HUES64 (cell line): Measurements from ENCODE around the gene COLGALT1.

Experiments
- H3K27ac ChIP-seq: 2 replicates; pipeline ENCODE4 v1.7.0; 2013; ENCODE audit warnings: low read depth, low read length, inconsistent platforms
- H3K27me3 ChIP-seq: 2 replicates; pipeline ENCODE4 v1.6.1; 2013; ENCODE audit warnings: mild to moderate bottlenecking, low read length; ENCODE audit not compliant: insufficient read depth
- H3K36me3 ChIP-seq: 2 replicates; pipeline ENCODE4 v1.6.1; 2013; ENCODE audit warnings: mild to moderate bottlenecking, low read length; ENCODE audit not compliant: insufficient read depth
- H3K4me1 ChIP-seq: 2 replicates; pipeline ENCODE4 v1.6.1; 2013; ENCODE audit warnings: mild to moderate bottlenecking, low read length, moderate library complexity; ENCODE audit not compliant: insufficient read depth
- H3K4me3 ChIP-seq: 2 replicates; pipeline ENCODE4 v1.5.1; 2013; ENCODE audit warnings: mild to moderate bottlenecking, low read length, moderate library complexity
- H3K9ac ChIP-seq: 2 replicates; pipeline ENCODE4 v1.6.1; 2013; ENCODE audit warnings: mild to moderate bottlenecking, low read depth, low read length
- H3K9me3 ChIP-seq: 2 replicates; pipeline ENCODE4 v1.6.1; 2013; ENCODE audit warnings: low read depth, low read length; ENCODE audit not compliant: insufficient read depth
- WGBS: fragments of 150-250, 120-280 bp; methylation state at CpG from one replicate; pipeline ENCODE4 v1.1.7; 2013; ENCODE audit warnings: missing lambda C conversion rate; 5-methylcytosine and 5-hydroxymethylcytosine counted together

The COLGALT1 gene

GRCh38 chr19:17615889-17616685, 60.6 kb downstream of the COLGALT1 start:
- Histone ChIP-seq H3K9ac (no peak overlapping the region), H3K36me3 (peaks cover 11% of the 10 kb centered on the region; the same call in 1 of the 2 replicates), H3K4me3 (peak overlapping the region; percentile 51), H3K9me3 (no peaks in the 10 kb centered on the region), H3K27ac (peak overlapping the region; percentile 58; the same call in 1 of the 2 replicates), H3K4me1 (no peaks in the 10 kb centered on the region), H3K27me3 (no peaks in the 10 kb centered on the region)
- WGBS = 50% methylated on average over 27 of the region's 27 CpGs

GRCh38 chr19:17616686-17616960, 61.2 kb downstream of the COLGALT1 start:
- Histone ChIP-seq H3K4me1 (no peaks in the 10 kb centered on the region), H3K9ac (no peak overlapping the region), H3K27ac (peak overlapping the region; percentile 58; the same call in 1 of the 2 replicates), H3K36me3 (peaks cover 10% of the 10 kb centered on the region), H3K27me3 (no peaks in the 10 kb centered on the region), H3K9me3 (no peaks in the 10 kb centered on the region), H3K4me3 (peak overlapping the region; percentile 51)
- WGBS = 40% methylated on average over 10 of the region's 11 CpGs

- Histone ChIP-seq H3K36me3 (peaks cover 13% of the 10 kb centered on the region; the same call in 1 of the 2 replicates), H3K4me1 (no peaks in the 10 kb centered on the region), H3K27me3 (no peaks in the 10 kb centered on the region), H3K9me3 (no peaks in the 10 kb centered on the region), H3K4me3 (peak overlapping the region; percentile 51), H3K9ac (no peak overlapping the region), H3K27ac (peak overlapping the region; percentile 58; the same call in 1 of the 2 replicates)
- WGBS = 71% methylated on average over 27 of the region's 28 CpGs
Measured at GRCh38 chr19:17616961-17617806, 61.7 kb downstream of the COLGALT1 start.

GRCh38 chr19:17617807-17618192, 62.4 kb downstream of the COLGALT1 start:
- Histone ChIP-seq H3K36me3 (peaks cover 14% of the 10 kb centered on the region; the same call in 1 of the 2 replicates), H3K27me3 (no peaks in the 10 kb centered on the region)
- WGBS = 86% methylated on average over 7 of the region's 7 CpGs

GRCh38 chr19:17618281-17618903, 62.9 kb downstream of the COLGALT1 start:
- H3K27me3 ChIP-seq = no peaks in the 10 kb centered on the region
- no peaks in the 10 kb centered on the region for H3K9me3 ChIP-seq
- H3K4me1 ChIP-seq = no peaks in the 10 kb centered on the region
- no peak overlapping the region for H3K27ac ChIP-seq
- H3K36me3 ChIP-seq = peaks cover 16% of the 10 kb centered on the region; the same call in 1 of the 2 replicates
- no peak overlapping the region for H3K9ac ChIP-seq
- no peak overlapping the region for H3K4me3 ChIP-seq
- WGBS = 98% methylated on average over 5 of the region's 7 CpGs

More at GRCh38 chr19:17617807-17618192, 62.4 kb downstream of the COLGALT1 start:
- no peak overlapping the region for H3K4me3 ChIP-seq
- H3K4me1 ChIP-seq = no peaks in the 10 kb centered on the region
- no peaks in the 10 kb centered on the region for H3K9me3 ChIP-seq
- no peak overlapping the region for H3K27ac ChIP-seq
- no peak overlapping the region for H3K9ac ChIP-seq

GRCh38 chr19:17618936-17619335, 63.5 kb downstream of the COLGALT1 start:
- no peaks in the 10 kb centered on the region for H3K4me1 ChIP-seq
- 73% methylated on average over 2 of the region's 2 CpGs for WGBS
- H3K27ac ChIP-seq = no peak overlapping the region
- peaks cover 20% of the 10 kb centered on the region; the same call in 1 of the 2 replicates for H3K36me3 ChIP-seq
- no peak overlapping the region for H3K4me3 ChIP-seq
- no peak overlapping the region for H3K9ac ChIP-seq
- H3K27me3 ChIP-seq = no peaks in the 10 kb centered on the region
- no peaks in the 10 kb centered on the region for H3K9me3 ChIP-seq

- Histone ChIP-seq H3K9ac (no peak overlapping the region), H3K4me3 (no peak overlapping the region), H3K36me3 (peaks cover 30% of the 10 kb centered on the region), H3K4me1 (no peaks in the 10 kb centered on the region), H3K27me3 (no peaks in the 10 kb centered on the region), H3K27ac (no peak overlapping the region), H3K9me3 (no peaks in the 10 kb centered on the region)
- WGBS = 82% methylated on average over 1 of the region's 1 CpG
Measured at GRCh38 chr19:17620696-17621095, 65.2 kb downstream of the COLGALT1 start.

- no peaks in the 10 kb centered on the region for H3K9me3 ChIP-seq
- H3K27me3 ChIP-seq = no peaks in the 10 kb centered on the region
- H3K9ac ChIP-seq = no peak overlapping the region
- peaks cover 40% of the 10 kb centered on the region for H3K36me3 ChIP-seq
- no peak overlapping the region for H3K4me3 ChIP-seq
- no peak overlapping the region for H3K27ac ChIP-seq
- 92% methylated on average over 28 of the region's 31 CpGs for WGBS
- H3K4me1 ChIP-seq = no peaks in the 10 kb centered on the region
Measured at GRCh38 chr19:17623224-17623935, 67.9 kb downstream of the COLGALT1 start.

- WGBS = 96% methylated on average over 16 of the region's 16 CpGs
- Histone ChIP-seq H3K9ac (no peak overlapping the region), H3K4me3 (no peak overlapping the region), H3K27ac (no peak overlapping the region), H3K4me1 (no peaks in the 10 kb centered on the region), H3K9me3 (no peaks in the 10 kb centered on the region), H3K36me3 (peaks cover 41% of the 10 kb centered on the region), H3K27me3 (no peaks in the 10 kb centered on the region)
Measured at GRCh38 chr19:17624314-17624991, 69.0 kb downstream of the COLGALT1 start.

GRCh38 chr19:17625043-17625442, 69.6 kb downstream of the COLGALT1 start:
- no peak overlapping the region for H3K27ac ChIP-seq
- 94% methylated on average over 1 of the region's 1 CpG for WGBS
- H3K4me1 ChIP-seq = no peaks in the 10 kb centered on the region
- H3K36me3 ChIP-seq = peaks cover 41% of the 10 kb centered on the region
- no peak overlapping the region for H3K4me3 ChIP-seq
- H3K9ac ChIP-seq = no peak overlapping the region
- no peaks in the 10 kb centered on the region for H3K27me3 ChIP-seq
- no peaks in the 10 kb centered on the region for H3K9me3 ChIP-seq
